Limb (tissue), 2 donors: ENCODE data around the gene NOTCH2.
"Not testable (repeated sequence)": the region's sequence is repeated elsewhere in the genome, so short reads cannot be mapped to it uniquely, and the experiment has no call there.

ENCODE experiments used
- DNase-seq, 2 donors: peaks; one replicate each; pipeline ENCODE4 v3.0.0-alpha.2; 2016; ENCODE audit errors: extremely low spot score in 2 of 2

The NOTCH2 gene

DNA sequence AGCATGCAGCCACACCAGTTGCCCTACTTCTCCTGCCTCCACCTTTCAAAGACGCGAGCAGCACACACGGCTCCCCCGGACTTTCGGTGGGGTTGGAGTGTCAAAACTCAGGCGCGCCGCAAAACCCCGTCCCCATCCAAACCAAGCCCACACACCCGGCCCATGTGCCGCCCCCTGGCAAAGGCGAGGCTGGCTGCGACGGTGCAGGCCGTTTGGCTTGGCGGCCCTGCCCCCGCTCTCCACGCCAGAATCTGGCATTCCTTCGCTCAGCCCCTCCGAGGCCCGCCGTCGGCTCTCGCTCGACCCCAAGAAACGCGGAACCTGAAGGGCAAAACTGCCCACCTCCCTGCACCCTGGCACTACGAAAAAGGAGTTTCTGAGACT, 787 bp downstream of the NOTCH2 start:
- DNase-seq, result not testable (repeated sequence)

DNA sequence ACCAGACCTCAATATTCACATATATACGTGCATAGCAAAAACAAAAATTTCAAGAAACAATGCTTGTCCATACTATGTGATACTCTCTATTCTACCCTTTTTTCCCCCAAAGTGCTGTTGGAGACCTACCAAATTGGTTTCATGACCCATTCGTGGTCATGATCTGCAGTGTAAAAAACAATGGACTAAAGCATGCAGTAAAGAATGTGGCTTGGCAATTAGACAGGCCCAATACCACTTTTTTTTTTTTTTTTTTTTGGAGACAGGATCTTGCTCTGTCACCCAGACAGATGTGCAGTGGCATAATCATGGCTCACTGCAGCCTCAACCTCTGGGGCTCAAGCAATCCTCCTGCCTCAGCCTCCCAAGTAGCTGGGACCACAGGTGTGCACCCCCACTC, 21.3 kb downstream of the NOTCH2 start:
- DNase-seq, result not testable (repeated sequence)

DNA sequence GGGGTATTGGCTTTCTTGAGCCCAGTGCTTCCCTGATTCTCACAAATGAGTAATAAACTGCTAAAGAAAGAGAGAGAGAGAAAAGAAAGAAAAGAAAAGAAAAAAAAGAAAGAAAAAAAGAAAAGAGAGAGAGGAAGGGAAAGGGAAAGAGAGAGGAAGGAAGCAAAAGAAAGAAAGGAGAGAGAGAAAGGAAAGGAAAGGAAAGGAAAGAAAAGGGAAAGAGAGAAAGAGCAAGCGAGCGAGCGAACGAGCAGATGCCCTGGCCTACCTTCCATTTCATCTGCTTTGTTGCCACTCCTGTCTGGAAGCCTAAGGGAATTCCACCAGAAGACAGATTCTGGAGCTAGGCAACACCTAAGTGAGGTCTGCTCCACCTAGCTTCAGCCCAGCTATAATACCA, 27.7 kb downstream of the NOTCH2 start:
- DNase-seq, result not testable (repeated sequence)

DNA sequence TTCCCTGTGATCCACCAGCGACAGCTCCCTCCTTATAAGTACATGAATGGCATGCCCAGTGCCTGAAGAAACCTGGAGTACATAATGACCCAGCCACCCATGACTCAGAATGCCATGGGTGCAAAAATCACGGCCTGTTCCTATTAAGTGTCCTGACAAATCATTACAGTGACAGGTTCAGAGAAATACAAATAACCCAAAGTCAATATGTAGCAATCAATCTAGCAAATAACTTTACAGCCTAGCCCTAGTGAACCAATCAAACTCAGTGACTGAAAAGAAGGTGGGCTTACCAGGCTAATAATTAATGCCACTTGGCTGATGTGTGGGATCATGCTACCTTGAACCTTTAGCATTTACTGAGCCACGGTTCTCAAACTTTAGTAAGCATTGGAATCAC, 37.2 kb downstream of the NOTCH2 start:
- not testable (repeated sequence) for DNase-seq

DNA sequence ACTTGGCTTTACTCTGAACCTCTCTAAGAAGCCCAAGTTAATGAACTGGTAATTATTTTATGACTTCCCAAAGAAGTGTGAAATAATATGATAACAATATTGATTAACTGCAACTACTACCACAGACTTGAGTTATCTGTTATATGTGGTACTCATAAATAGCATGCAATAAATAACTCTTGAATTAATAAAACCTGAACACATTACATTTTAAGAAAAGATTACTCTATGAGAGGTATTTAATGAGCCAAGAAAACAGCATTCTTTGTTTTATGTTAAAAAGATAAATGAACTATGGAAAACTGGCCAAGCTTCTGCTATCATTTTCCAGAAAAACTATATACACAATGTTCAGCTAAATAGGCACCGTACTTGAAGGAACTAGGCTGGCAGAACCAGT, 45.7 kb downstream of the NOTCH2 start:
- not testable (repeated sequence) for DNase-seq

DNA sequence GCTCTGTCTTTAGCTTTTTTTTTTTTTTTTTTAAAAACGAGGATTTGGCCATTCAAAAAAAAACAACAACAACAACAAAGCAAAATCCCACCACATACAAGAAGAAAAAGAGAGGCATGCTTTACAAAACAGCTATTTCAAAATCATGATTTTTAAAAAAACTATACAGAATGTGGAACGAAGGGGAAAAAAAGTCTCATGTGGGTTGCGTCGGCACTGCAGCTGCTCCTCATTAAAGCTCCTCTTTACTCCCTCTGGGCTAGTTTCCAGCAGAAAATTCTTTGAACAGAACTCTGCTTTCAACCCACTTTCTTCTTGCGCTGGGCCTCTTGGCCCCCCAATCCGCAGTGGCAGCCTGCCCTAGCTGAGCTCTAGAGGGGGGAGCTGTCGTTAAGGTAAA, 54.5 kb downstream of the NOTCH2 start:
- not testable (repeated sequence) for DNase-seq

DNA sequence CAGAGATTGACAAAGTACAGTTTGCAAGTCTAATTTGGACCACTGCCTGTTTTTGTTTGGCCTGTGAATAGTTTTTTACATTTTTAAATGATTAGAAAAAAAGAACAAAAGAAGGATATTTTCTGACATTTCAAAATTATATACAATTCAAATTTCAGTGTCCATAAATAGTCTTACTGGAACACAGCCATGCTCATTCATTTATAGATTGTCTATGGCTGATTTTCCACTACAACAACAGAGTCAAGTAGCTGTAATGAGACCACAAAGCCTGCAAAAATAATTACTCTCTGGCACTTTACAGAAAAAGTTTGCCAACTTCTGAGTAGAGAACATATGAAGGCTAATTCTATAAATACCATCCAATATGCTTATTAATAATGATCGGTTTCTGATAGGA, 61.1 kb downstream of the NOTCH2 start:
- DNase-seq, result not testable (repeated sequence)

DNA sequence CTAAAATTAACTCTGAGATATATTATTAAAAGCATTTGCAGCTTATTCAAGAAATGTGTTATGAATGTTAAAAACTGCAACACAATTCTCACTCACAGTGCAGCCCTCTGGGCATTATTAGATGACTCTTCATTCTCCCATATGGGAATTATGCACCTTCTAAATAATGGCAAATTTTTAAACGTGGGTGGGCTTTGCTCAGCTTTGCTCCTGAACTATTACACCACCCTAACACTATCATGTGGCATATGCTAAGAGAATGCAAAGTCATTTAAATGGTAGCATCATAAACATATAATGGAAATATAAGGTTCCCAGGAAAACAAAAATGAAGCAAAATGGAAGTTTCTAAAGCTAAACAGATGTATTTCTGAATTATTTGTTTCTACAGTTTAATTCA, 61.6 kb downstream of the NOTCH2 start:
- not testable (repeated sequence) for DNase-seq

DNA sequence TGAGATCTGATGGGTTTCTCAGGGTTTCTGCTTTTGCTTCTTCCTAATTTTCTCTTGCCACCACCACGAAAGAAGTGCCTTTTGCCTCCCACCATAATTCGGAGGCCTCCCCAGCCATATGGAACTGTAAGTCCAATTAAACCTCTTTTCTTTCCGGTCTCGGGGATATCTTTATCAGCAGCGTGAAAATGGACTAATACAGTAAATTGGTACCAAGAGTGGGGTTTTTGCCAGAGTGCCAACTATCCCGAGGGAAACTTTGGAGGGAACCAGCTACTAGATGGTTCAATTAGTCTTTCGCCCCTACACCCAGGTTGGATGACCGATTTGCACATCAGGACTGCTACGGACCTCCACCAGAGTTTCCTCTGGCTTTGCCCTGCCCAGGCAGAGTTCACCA, 68.4 kb downstream of the NOTCH2 start:
- not testable (repeated sequence) for DNase-seq

DNA sequence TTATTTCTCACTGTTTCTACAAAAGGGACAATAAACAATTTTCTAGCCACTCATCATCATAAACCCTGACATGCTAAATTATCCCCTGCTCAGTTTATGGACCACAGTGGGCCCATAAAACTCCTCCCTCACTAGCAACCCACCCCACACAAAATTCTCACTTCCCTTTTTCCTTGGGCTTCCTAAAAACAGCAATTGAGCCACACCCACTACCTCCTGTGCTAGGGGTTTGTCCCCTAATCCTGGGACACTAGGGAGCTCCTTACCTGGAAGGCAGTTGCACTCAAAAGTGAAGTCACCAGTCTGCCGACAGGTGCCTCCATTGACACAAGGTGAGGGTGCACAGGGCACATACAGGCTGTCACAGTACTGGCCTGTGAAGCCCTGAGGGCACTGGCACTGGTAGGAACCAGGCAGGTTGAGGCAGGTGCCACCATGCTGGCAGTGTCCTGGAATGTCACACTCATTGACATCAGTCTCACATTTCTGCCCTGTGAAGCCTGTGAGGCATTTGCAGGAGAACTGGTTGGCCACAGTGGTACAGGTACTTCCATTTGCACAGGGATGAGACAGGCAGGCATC, 72.6 kb downstream of the NOTCH2 start:
- DNase-seq, result not testable (repeated sequence)

DNA sequence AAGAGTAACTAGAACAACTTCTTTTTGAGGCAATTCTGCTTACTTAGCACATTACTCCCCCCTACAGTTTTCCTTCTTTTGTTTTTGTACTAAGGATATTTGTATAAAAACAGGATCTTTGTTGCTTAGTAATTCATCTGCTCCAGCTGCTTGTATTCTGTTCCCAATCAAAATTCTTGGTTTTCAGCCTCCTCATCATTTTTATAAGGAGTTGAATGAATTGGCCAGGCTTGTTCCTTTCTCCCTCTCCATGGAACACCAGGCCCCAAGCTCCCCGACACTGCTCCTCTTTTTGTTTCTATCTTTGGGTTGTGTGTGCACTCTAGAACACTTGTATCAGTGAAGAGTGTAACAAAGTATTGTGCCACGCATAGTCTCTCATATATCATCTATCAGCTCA, 73.5 kb downstream of the NOTCH2 start:
- DNase-seq, result not testable (repeated sequence)

DNA sequence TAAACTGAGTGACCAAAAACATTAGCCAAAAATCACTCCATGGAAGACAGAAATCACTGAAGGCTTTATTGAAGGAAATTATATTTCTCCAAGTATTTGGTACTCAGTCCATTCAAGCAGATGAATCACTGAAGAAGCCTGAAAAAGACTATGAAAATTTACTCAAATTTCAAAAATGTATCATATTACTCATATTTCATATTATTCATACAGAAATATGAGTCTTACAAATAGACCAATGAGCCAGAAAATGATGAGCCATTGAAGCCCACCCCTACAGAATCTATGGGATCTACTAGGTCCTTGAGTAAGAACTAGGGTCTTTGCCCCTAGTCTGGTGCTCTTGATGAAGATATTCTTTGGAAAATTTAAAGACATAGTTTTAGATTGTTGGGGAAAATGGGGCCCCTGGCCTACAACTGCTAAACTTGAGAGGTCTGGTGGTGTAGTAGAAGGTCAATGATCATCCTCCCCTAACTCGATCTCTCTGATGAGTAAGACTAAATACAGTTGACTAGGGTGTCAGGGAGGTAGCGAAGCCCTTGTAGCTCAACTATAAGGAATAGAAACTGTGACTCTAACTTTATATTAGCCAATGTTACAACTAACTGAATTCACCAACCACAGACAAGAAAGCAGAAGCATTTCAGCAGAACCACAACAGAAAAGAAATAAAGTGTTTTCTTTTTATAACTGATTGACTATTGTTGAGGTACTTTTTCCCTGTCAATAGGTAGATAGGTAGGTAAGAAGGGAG, 81.0 kb downstream of the NOTCH2 start:
- DNase-seq, result no peak

DNA sequence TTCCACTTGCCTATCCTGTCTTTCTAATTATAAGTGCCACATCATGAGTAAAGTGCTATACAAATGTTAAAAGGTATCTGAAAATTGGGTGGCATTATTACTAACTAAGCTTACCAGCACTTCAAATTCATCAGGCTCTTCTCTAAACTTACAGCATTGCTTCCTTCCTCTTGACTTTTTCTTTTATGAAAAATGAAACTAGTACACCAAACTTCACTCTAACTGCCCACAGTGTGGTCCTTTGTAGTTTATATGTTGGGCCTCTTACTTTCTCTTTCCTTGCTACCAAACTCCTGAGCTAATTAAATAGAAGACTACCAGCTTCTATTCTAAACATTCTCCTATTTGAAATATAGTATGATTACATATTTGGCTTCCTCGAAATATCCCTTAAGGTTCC, 81.8 kb downstream of the NOTCH2 start:
- no peak for DNase-seq

DNA sequence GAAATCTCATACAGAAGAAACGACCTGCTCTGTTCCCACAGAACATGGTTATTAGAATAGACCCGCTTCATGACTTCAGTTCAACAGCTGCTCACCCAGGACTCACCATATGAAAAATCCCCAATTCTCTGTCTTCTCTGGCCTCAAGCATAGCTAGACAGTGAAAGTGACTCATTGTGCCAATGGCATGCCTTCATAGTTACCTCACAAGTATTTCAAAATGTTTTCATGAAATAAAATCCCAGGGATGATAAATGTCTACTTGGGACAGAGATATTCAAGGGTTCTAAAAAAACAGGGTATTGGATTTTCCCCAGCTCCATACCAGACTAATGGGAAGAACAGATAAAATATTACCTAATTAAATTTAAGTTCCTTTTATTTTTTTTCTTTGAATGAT, 82.3 kb downstream of the NOTCH2 start:
- DNase-seq, result no peak

DNA sequence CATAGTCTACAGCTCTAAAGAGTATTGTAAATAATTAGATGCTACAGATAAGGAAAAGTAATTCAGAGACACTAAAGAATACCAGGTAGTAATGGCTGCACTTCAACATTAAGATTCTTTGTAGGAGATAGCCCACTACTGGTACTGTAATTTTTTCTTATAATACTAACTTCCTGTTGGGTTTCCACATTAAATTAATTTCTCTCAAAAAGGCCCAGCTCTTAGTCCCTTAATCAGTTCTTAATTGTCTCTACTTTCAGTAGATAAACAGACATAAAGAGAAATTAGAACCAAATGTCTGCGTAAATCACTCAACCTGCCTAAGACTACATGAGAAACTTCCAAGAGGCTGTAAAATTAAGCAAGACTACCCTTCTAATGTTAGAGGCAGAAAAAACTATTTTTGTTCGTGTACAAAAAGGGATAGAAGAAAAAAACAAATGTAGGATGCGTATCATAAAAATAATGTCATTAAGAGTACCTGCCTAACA, 83.4 kb downstream of the NOTCH2 start:
- no peak for DNase-seq

DNA sequence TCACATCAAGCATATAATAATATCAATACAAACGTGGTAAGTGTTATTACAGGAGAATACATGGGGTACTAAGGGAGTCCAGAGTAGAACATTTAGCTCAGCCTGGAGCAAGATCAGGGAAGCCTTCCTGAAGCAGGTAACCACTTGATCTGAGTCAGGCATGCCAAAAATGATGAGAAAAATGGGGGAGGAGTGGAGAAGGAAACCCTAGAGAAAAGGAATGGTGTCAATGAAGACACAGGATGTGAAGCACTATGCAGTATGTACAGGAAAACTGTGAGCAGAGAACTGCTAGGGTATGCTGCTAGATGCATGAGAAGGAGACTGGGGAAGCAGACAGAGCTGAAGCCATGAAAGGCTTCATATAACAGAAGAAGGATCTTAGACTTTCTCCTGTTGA, 84.7 kb downstream of the NOTCH2 start:
- DNase-seq, result no peak

DNA sequence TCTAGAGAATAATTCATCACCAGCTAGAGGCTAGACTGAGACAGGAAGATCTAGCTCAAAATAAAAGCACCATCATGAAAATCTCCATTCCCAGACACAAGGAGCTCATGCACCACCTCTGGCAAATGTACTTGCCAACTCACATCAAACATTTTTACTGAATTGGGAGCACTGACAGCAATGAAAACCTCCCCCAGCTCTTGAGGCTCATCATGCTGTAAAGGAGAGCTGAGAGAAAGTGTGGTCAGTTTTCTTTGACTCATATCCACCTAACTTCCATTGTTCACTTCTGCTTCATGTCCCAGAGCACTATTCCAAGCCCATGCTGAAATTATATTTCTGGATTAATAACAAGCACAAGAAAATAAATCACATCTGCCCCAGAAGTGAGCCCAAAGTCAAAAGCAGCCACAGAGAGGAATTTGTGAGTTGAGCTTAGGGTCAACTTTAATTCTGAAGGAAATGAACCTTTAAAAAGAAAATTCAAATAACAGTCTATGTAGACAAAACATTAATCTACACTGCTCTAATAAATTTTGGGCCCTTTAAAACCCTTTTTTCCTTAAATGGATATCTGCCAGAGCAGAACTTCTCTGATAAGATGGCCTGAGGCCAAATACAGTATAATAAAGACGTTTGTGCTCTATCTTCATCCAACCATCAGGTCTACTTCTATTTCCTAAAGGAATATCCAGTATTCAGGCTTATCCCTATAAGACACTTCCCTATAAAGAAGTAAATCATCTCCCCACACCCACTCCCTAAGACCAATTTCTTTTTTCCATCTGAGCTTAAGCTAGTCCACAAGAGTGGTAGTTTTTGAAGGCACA, 87.3 kb downstream of the NOTCH2 start:
- DNase-seq, result peak in 1 of 2 donors; percentile 60

DNA sequence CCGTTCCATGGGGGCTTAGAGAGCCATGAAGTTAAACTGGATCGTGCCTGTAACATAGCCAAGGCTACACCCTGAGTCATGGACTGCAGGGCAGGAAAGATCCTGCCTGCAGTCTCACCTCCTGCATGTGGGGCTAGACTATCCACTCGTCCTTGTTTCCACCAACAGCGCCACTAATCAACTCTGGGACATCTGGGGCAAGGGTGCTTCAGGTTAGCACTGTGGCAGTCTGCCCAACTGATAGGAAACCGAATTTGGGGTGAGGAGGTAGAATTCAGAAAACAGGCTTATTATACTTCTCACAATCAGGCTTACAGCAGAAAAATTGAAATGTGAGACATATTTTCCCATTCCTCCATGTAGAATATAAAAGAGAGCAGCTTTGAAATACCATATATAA, 88.0 kb downstream of the NOTCH2 start:
- no peak for DNase-seq

DNA sequence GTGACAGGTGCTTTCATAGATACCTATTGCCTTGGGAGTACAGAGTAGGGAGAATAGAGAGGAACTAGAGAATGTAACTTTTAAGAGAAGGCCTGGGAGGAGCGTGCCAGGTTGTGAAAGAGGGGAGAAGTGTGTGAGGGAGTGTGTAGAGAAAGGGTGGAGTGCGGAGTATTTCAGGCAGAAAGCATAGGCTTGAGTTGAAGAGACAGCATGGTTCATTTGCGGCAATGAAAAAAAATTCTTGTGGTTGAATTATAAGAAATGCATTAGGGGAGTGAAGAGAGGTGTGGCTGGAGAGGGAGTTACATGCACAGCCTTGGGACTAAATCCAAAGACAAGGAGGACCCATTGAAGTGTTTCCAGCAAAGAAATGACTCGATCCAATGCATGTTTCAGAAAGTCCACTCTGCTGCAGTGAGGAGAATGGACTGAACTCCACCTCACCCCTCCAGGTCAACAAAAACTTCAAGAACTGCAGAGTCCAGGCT, 91.4 kb downstream of the NOTCH2 start:
- no peak for DNase-seq

DNA sequence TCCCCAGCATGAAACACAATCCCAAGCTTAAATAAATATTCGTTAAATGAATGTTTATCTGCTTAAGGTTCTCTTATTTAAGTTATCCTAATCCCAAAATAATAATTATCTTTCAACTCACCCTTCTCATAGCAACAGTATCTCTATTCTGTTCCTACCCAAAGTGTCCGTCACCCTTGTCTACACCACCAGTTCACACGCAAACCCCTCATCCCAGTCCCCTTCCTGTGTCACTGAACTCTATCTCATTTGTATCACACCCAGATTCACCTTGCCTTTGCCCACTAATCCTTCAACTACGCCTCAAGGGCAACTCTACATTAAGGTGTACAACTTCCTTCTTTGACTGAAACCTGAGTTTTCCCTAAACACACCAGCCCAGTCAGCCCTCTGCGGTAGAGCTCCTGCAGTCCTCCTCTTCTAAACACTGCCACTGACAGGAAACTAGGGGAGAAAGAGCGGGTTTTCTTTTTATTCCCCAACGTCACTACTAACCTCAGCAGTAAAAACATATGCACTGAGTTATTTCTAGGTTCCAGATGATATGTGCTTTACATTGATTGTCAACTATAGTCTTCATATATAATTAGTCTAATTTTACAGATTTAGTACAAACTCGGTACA, 92.2 kb downstream of the NOTCH2 start:
- not testable (repeated sequence) for DNase-seq

DNA sequence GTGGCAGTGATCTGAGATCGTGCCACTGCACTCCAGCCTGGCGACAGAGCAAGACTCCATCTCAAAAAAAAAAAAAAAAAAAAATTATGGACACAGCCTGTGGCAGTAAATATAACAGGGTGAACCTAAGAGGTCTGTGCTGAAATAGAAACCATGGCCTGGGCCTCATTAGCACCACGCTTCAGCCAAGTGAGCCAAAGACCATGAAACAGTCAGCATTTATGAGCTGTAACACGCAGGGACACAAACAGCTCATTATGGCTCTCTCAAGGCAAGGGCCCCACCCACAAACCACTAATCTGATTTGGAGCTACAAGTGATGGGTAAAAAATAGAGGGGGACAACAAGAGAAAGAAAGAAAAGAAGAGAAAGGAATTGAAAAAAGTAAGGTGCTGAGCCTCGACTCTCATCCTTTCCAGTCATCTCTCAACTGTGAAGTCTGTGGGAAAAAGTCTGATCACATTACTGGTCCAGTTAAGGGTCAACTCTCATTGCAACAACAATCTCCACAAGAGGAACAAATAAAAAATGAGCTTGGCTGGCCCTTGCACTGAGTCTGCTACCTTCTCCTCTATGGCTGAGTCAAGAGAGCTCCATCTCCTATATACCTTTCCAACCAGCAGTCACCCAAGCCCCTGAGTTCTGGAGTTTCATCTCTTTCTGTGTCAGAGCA, 93.7 kb downstream of the NOTCH2 start:
- DNase-seq, result not testable (repeated sequence)
